H9 (cell line): ENCODE data around the gene MACROD1. TPM values are rescaled to one million over a fixed set of nuclear protein-coding genes. Genes with fewer than 3 reads are reported as not detected.

Experiments
- DNase-seq: peaks from one replicate; pipeline ENCODE4 v3.0.0-alpha.2; 2017
- H2AFZ ChIP-seq: one replicate; pipeline ENCODE4 v1.6.1; 2013; ENCODE audit warnings: mild to moderate bottlenecking, low read length, control low read depth, moderate library complexity
- H2AK5ac ChIP-seq: 2 replicates; pipeline ENCODE4 v1.6.1; 2013; ENCODE audit warnings: low read length, control low read depth, mixed read lengths; ENCODE audit not compliant: insufficient read length
- H2BK120ac ChIP-seq: one replicate; pipeline ENCODE4 v1.6.1; 2013; ENCODE audit warnings: low read depth, mild to moderate bottlenecking, low read length, control low read depth, inconsistent platforms; ENCODE audit not compliant: poor library complexity, severe bottlenecking
- H2BK12ac ChIP-seq: 2 replicates; pipeline ENCODE4 v1.6.1; 2013; ENCODE audit warnings: low read length, control low read depth, mixed read lengths, low read depth; ENCODE audit not compliant: insufficient read length
- H2BK15ac ChIP-seq: 2 replicates; pipeline ENCODE4 v1.6.1; 2013; ENCODE audit warnings: low read depth, low read length, control low read depth
- H2BK20ac ChIP-seq: one replicate; pipeline ENCODE4 v1.6.1; 2013; ENCODE audit warnings: low read depth, mild to moderate bottlenecking, low read length, control low read depth, inconsistent platforms; ENCODE audit not compliant: poor library complexity, severe bottlenecking
- H2BK5ac ChIP-seq: 2 replicates; pipeline ENCODE4 v1.6.1; 2013; ENCODE audit warnings: low read length, control low read depth, mixed read lengths; ENCODE audit not compliant: insufficient read length
- H3K14ac ChIP-seq: 2 replicates; pipeline ENCODE4 v1.6.1; 2013; ENCODE audit warnings: low read length, control low read depth; ENCODE audit not compliant: insufficient read depth
- H3K18ac ChIP-seq: 2 replicates; pipeline ENCODE4 v1.6.1; 2013; ENCODE audit warnings: low read depth, mild to moderate bottlenecking, mixed read lengths, low read length, control low read depth; ENCODE audit not compliant: insufficient read length
- H3K23ac ChIP-seq: 2 replicates; pipeline ENCODE4 v1.6.1; 2013; ENCODE audit warnings: low read length, control low read depth, mixed read lengths, low read depth; ENCODE audit not compliant: insufficient read length
- H3K23me2 ChIP-seq: 2 replicates; pipeline ENCODE4 v1.6.1; 2013; ENCODE audit warnings: low read depth, mild to moderate bottlenecking, mixed read lengths, low read length, control low read depth; ENCODE audit not compliant: insufficient read length, poor library complexity, severe bottlenecking
- H3K27ac ChIP-seq: 2 replicates; pipeline ENCODE4 v1.5.1; 2013; ENCODE audit warnings: low read length, control low read depth, mixed read lengths, low read depth; ENCODE audit not compliant: insufficient read length
- H3K27me3 ChIP-seq: 2 replicates; pipeline ENCODE4 v1.6.1; 2013; ENCODE audit warnings: low read length, control low read depth, inconsistent platforms; ENCODE audit not compliant: insufficient read depth
- H3K4ac ChIP-seq: 2 replicates; pipeline ENCODE4 v1.6.1; 2013; ENCODE audit warnings: low read depth, mild to moderate bottlenecking, control low read depth, inconsistent platforms, low read length, moderate library complexity
- H3K4me1 ChIP-seq: 2 replicates; pipeline ENCODE4 v1.6.1; 2013; ENCODE audit warnings: low read length, control low read depth, inconsistent platforms; ENCODE audit not compliant: insufficient read depth
- H3K4me2 ChIP-seq: 2 replicates; pipeline ENCODE4 v1.6.1; 2013; ENCODE audit warnings: low read length, control low read depth, mixed read lengths; ENCODE audit not compliant: insufficient read length, insufficient read depth
- H3K56ac ChIP-seq: 2 replicates; pipeline ENCODE4 v1.6.1; 2013; ENCODE audit warnings: low read depth, mild to moderate bottlenecking, mixed read lengths, low read length, control low read depth; ENCODE audit not compliant: insufficient read length
- H3K79me1 ChIP-seq: 2 replicates; pipeline ENCODE4 v1.6.1; 2013; ENCODE audit warnings: low read depth, mild to moderate bottlenecking, moderate library complexity, low read length, control low read depth, inconsistent platforms; ENCODE audit not compliant: insufficient read depth, poor library complexity, severe bottlenecking
- H3K79me2 ChIP-seq: 2 replicates; pipeline ENCODE4 v1.6.1; 2013; ENCODE audit warnings: low read length, control low read depth, inconsistent platforms; ENCODE audit not compliant: insufficient read depth
- H3K9ac ChIP-seq: 2 replicates; pipeline ENCODE4 v1.6.1; 2013; ENCODE audit warnings: low read length, control low read depth, mixed read lengths; ENCODE audit not compliant: insufficient read length; ENCODE audit errors: extremely low read depth
- H3K9me3 ChIP-seq: one replicate; pipeline ENCODE4 v1.6.1; 2013; ENCODE audit warnings: low read depth, low read length, inconsistent platforms; ENCODE audit not compliant: control insufficient read depth
- H3T11ph ChIP-seq: one replicate; pipeline ENCODE4 v1.6.1; 2013; ENCODE audit warnings: mild to moderate bottlenecking, low read length, control low read depth, inconsistent platforms
- H4K20me1 ChIP-seq: one replicate; pipeline ENCODE4 v1.6.1; 2013; ENCODE audit not compliant: control insufficient read depth, insufficient read length, insufficient read depth
- H4K5ac ChIP-seq: 2 replicates; pipeline ENCODE4 v1.6.1; 2013; ENCODE audit warnings: low read depth, mild to moderate bottlenecking, mixed read lengths, low read length, control low read depth; ENCODE audit not compliant: insufficient read length
- H4K8ac ChIP-seq: replicated peaks from 2 replicates; pipeline ENCODE4 v1.6.1; 2013; ENCODE audit warnings: low read length, control low read depth, mixed read lengths, low read depth; ENCODE audit not compliant: insufficient read length
- H4K91ac ChIP-seq: 2 replicates; pipeline ENCODE4 v1.6.1; 2013; ENCODE audit warnings: low read depth, mild to moderate bottlenecking, moderate library complexity, mixed read lengths, low read length, control low read depth; ENCODE audit not compliant: insufficient read length
- H3K27ac Mint-ChIP-seq, 3 experiments: 2 replicates in 2 of 3; 3 replicates in 1 of 3; pipeline ENCODE4 v1.8.0; 2020 to 2021; ENCODE audit warnings: mixed read lengths in 3 of 3, mild to moderate bottlenecking in 1 of 3, moderate library complexity in 1 of 3
- H3K27me3 Mint-ChIP-seq: 2 replicates; pipeline ENCODE4 v1.8.0; 2021; ENCODE audit warnings: low read depth, mild to moderate bottlenecking, moderate library complexity, mixed read lengths
- H3K36me3 Mint-ChIP-seq, 3 experiments: 2 replicates in 2 of 3; 3 replicates in 1 of 3; pipeline ENCODE4 v1.8.0; 2020 to 2021; ENCODE audit warnings: low read depth in 3 of 3, mixed read lengths in 3 of 3; ENCODE audit not compliant: insufficient read depth in 1 of 3
- H3K4me1 Mint-ChIP-seq, 2 experiments: 2 replicates each; pipeline ENCODE4 v1.8.0; 2020; ENCODE audit warnings: mixed read lengths in 2 of 2
- H3K4me3 Mint-ChIP-seq, 2 experiments: 2 replicates in 1 of 2; 3 replicates in 1 of 2; pipeline ENCODE4 v1.8.0; 2020 to 2021; ENCODE audit warnings: mild to moderate bottlenecking in 2 of 2, mixed read lengths in 2 of 2, moderate library complexity in 1 of 2
- H3K9me3 Mint-ChIP-seq, 2 experiments: 2 replicates in 1 of 2; 3 replicates in 1 of 2; pipeline ENCODE4 v1.8.0; 2020; ENCODE audit warnings: mild to moderate bottlenecking in 2 of 2, mixed read lengths in 2 of 2, moderate library complexity in 1 of 2
- WGBS: extraction: QIAGEN DNeasy Blood & Tissue Kit; methylation state at CpG from one replicate; pipeline ENCODE4 v1.1.7; 2013; ENCODE audit warnings: missing lambda C conversion rate, low lambda C conversion rate, mixed read lengths; ENCODE audit not compliant: insufficient read length; ENCODE audit errors: extremely low coverage; 5-methylcytosine and 5-hydroxymethylcytosine counted together
- total RNA-seq: library from RNA; stranded (reverse); gene quantifications from 2 replicates; pipeline ENCODE4 v1.2.1, GENCODE V29; 2021
- TF ChIP-seq, protein P1 (sequence below): fragments of 200-600 bp; sonication (generic); conservative IDR thresholded peaks from 3 replicates; pipeline ENCODE4 v1.8.0; 2021; ENCODE audit warnings: antibody characterized with exemption, mild to moderate bottlenecking

MACROD1 gene
- total RNA-seq, 1 experiment from 2014 or later: 21.2 TPM

DNA sequence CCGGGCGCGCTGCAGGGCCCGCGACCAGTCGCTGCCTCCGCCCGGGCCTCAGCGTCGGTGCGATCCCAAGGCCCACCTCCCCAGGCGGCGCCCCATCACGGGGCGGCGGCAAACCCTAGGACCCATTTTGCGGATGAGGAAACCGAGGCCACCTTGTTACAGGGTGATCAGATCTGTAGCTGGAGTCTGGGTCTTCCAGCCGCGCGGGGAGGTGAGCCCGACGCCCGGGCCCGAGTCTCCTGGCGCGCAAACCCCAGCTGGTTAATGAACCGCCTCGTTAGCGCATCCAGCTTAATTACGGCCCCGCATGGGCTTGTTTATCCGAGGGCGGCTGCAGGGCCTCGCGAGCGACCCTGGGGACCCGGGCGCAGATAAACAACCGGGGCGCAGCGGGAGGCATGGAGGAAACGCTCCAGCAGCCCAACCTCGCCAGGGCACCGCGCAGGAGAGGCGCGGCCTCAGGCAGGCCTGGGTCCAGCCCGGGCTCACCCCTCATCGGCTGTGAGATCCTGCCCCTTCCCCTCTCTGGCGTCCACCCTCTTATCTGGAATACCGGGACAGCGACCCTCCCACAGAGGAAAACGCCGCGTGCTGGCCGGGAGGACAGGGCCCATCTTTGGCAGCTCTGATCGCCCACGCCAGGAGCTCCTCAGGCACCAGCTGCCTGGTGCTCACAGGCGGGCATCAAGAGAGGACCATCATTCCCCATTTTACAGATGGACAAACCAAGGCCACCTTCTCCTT, 165.0 kb downstream of the MACROD1 start:
- no peak overlapping the region for H3K56ac ChIP-seq
- DNase-seq: no peak
- H2BK15ac ChIP-seq: no peak overlapping the region
- no peak overlapping the region for H3K14ac ChIP-seq
- H4K20me1 ChIP-seq: no peaks in the 10 kb centered on the region
- H3K27ac ChIP-seq: no peak overlapping the region
- peaks cover 11% of the 10 kb centered on the region for H3K23me2 ChIP-seq
- no peak overlapping the region for H2BK20ac ChIP-seq
- H3K27ac Mint-ChIP-seq: no peak overlapping the region
- no peaks in the 10 kb centered on the region for H3K4me1 ChIP-seq
- no peak overlapping the region for H3K4me2 ChIP-seq
- H3K27me3 Mint-ChIP-seq: peaks cover 47% of the 10 kb centered on the region
- no CpG with 5 or more reads among the region's 60 CpGs for WGBS
- H3K36me3 Mint-ChIP-seq: peaks cover 7 to 23% (median 22%) of the 10 kb centered on the region in 3 experiments
- no peak overlapping the region for H4K91ac ChIP-seq
- H3K4me3 Mint-ChIP-seq: peak overlapping the region in 1 of 2 experiments; percentile 40; a peak in 1 of 5 replicates
- no peak overlapping the region for H3K18ac ChIP-seq
- peaks cover 7 to 19% of the 10 kb centered on the region in 2 experiments for H3K4me1 Mint-ChIP-seq
- no peak overlapping the region for H2BK120ac ChIP-seq
- no peak overlapping the region for H4K8ac ChIP-seq
- H3K9me3 Mint-ChIP-seq: no peaks in the 10 kb centered on the region
- H2BK12ac ChIP-seq: no peak overlapping the region
- TF ChIP-seq, protein P1, sequence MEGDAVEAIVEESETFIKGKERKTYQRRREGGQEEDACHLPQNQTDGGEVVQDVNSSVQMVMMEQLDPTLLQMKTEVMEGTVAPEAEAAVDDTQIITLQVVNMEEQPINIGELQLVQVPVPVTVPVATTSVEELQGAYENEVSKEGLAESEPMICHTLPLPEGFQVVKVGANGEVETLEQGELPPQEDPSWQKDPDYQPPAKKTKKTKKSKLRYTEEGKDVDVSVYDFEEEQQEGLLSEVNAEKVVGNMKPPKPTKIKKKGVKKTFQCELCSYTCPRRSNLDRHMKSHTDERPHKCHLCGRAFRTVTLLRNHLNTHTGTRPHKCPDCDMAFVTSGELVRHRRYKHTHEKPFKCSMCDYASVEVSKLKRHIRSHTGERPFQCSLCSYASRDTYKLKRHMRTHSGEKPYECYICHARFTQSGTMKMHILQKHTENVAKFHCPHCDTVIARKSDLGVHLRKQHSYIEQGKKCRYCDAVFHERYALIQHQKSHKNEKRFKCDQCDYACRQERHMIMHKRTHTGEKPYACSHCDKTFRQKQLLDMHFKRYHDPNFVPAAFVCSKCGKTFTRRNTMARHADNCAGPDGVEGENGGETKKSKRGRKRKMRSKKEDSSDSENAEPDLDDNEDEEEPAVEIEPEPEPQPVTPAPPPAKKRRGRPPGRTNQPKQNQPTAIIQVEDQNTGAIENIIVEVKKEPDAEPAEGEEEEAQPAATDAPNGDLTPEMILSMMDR: 0 out of 3 replicates have a peak, but pooled peaks have one; percentile 8
- H3T11ph ChIP-seq: no peak overlapping the region
- H3K9me3 ChIP-seq: no peaks in the 10 kb centered on the region
- H3K79me1 ChIP-seq: no peaks in the 10 kb centered on the region
- no peak overlapping the region for H2AFZ ChIP-seq
- H2AK5ac ChIP-seq: no peak overlapping the region
- H3K4ac ChIP-seq: no peak overlapping the region
- H3K9ac ChIP-seq: no peak overlapping the region
- no peak overlapping the region for H3K23ac ChIP-seq
- H3K79me2 ChIP-seq: no peaks in the 10 kb centered on the region
- H4K5ac ChIP-seq: no peak overlapping the region
- no peak overlapping the region for H2BK5ac ChIP-seq
- H3K27me3 ChIP-seq: peaks cover 8% of the 10 kb centered on the region; the same call in 1 of the 2 replicates
